Heart left ventricle (tissue), 16 donors: ENCODE data around the gene ARFGAP1. TPM values are rescaled to one million over a fixed set of nuclear protein-coding genes. Genes with fewer than 3 reads are reported as not detected.

Source experiments
- ATAC-seq, 4 donors: fragments of 200-7000 bp; cut with Tn5 transposase; one replicate each; pipeline ENCODE4 v1.9.1; 2020 to 2022; ENCODE audit warnings: moderate library complexity in 4 of 4, mild to moderate bottlenecking in 3 of 4, moderate number of reproducible peaks in 1 of 4
- DNase-seq, 5 donors: peaks; one replicate each; pipeline ENCODE4 v3.0.0-alpha.2; 2020
- H3K27ac ChIP-seq, 12 donors: fragments of 200-600 bp; sonication (generic) in 4 of 12; one replicate each; pipeline versions ENCODE4 v1.5.0 to v1.8.0; 2016 to 2022; ENCODE audit warnings: mild to moderate bottlenecking in 2 of 12
- H3K27me3 ChIP-seq, 9 donors: fragments of 200-600 bp; sonication (generic) in 2 of 9; one replicate each; pipeline versions ENCODE4 v1.5.1 to v1.8.0; 2016 to 2022; ENCODE audit warnings: mild to moderate bottlenecking in 3 of 9
- H3K36me3 ChIP-seq, 9 donors: fragments of 200-600 bp; sonication (generic) in 2 of 9; one replicate each; pipeline versions ENCODE4 v1.5.0 to v1.8.0; 2018 to 2022; ENCODE audit warnings: mild to moderate bottlenecking in 2 of 9
- H3K4me1 ChIP-seq, 12 donors: fragments of 200-600 bp; sonication (generic) in 4 of 12; one replicate each; pipeline versions ENCODE4 v1.5.0 to v1.8.0; 2016 to 2022; ENCODE audit warnings: mild to moderate bottlenecking in 3 of 12
- H3K4me3 ChIP-seq, 12 donors: fragments of 200-600 bp; sonication (generic) in 4 of 12; one replicate each; pipeline versions ENCODE4 v1.5.0 to v1.8.0; 2017 to 2022; ENCODE audit warnings: mild to moderate bottlenecking in 9 of 12, moderate library complexity in 4 of 12
- H3K9me3 ChIP-seq, 12 donors: fragments of 200-600 bp; sonication (generic) in 4 of 12; one replicate each; pipeline versions ENCODE4 v1.5.0 to v1.8.0; 2016 to 2022; ENCODE audit warnings: mild to moderate bottlenecking in 1 of 12
- POLR2A ChIP-seq, 2 donors: fragments of 450-650 bp; IDR thresholded peaks; one replicate each; pipeline ENCODE4 v1.6.1; 2017; ENCODE audit warnings: antibody characterized with exemption in 2 of 2, mild to moderate bottlenecking in 2 of 2, moderate library complexity in 2 of 2
- WGBS, 4 donors: extraction: QIAGEN DNeasy Blood & Tissue Kit in 2 of 4; methylation state at CpG; one replicate each; pipeline versions ENCODE4 v1.1.5 to v1.1.7; 2013 to 2018; 5-methylcytosine and 5-hydroxymethylcytosine counted together
- intact Hi-C, 10 donors: fragments of 100-400 bp; cut with DNase I; formaldehyde crosslinking; loops; one replicate each; pipeline versions ENCODE4 v1.11.1 to v1.14.2; 2022
- polyA plus RNA-seq, 2 donors: library from polyadenylated mRNA; stranded (reverse); fragments of 200-250 nt; gene quantifications; one replicate each; pipeline ENCODE4 v1.2.3, GENCODE V29; 2013
- total RNA-seq, 9 donors: library from RNA; depleted of rRNA in 2 of 9; stranded (reverse); fragments of >200 nt in 2 of 9; fragmentation: NEBNext Ultra II Directional in 3 of 9; extraction: Animal tissue kit (Norgen Biotek cat#: 25700) in 3 of 9; gene quantifications; one replicate each; pipeline versions ENCODE4 v1.1.0 to v1.2.4, GENCODE V29; 2016 to 2023
- TF ChIP-seq, protein P1 (sequence below), 12 donors: fragments of 200-600 bp; sonication (generic) in 4 of 12; IDR thresholded peaks; one replicate each; pipeline versions ENCODE4 v1.5.0 to v1.8.0; 2018 to 2022; ENCODE audit warnings: antibody characterized with exemption in 12 of 12, mild to moderate bottlenecking in 5 of 12
- donor health status: ischemic (EF 13 %, LVEDD 7.1; RV severe dilation, severe dysfunction).
- donor health status: healthy with polysubstance abuse.
- donor health status: DM: no; HTN: yes; CAD: no.
- donor health status: DM: no; HTN: no; CAD: no.
- donor health status: ischemic (EF 25% LVEDD 6.9; RV normal size, moderate dysfunction).
- donor health status: ischemic (EF 25% LVEDD 5.7; RV mildly dilated, moderate dysfunction).
- donor health status: healthy.
- donor health status: DM: yes; HTN: yes; CAD: no.
- donor health status: ischemic (EF 35%, LVEDD 5.7; RV mildly dilated, moderate dysfunction).
- donor health status: nonischemic (EF 11% LVEDD 7.7; RV severe dilation, severe dysfunction).
- donor health status: DM: yes; HTN: yes; CAD: no.
- donor health status: PGD.
- donor health status: ischemic (EF 29% LVEDD 5.4; RV normal size, mild dysfunction).
- donor health status: nonischemic (EF 23%, LVEDD 6.1; RV moderate dilation, normal function).

The ARFGAP1 gene
- total and polyA plus RNA-seq, 11 donors: 14.3 to 51.6 (median 29.5) TPM

DNA sequence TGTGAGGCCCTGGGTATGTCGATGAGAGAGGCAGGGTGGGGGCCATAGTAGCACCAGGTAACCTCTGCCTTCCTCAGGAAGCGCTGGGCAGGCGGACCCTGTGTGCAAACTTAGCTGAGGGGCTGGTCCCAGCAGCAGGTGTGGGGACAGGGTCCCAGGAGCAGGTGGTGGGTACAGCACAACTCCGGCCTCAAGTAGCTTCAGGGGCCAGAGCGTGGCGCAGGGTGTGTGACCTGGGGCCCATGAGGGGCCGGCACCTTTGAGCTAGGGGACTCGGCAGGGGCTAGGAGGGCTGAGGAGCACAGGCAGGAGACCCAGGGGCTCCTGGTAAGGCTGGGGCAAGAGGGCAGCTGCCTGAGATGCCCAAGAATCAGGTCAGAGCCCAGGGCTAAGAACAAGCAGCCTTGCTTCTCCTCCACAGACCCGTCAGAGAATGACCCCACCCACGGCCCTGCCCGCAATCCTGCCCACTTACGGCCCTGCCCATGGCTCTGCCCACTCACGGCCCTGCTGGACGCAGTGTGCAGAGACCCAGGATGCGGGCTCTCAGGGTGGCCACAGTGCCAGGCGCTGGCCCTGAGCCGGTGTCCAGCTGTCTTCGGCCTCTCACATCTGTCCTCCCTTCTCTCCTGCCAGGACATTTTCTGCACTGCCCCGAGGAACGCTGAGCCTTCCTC, 57.6 kb downstream of the ARFGAP1 start:
- no peak overlapping the region for H3K27ac ChIP-seq
- no peaks in the 10 kb centered on the region for H3K36me3 ChIP-seq
- peak in 2 of 5 donors; percentile 21 to 42 for DNase-seq
- TF ChIP-seq, protein P1, sequence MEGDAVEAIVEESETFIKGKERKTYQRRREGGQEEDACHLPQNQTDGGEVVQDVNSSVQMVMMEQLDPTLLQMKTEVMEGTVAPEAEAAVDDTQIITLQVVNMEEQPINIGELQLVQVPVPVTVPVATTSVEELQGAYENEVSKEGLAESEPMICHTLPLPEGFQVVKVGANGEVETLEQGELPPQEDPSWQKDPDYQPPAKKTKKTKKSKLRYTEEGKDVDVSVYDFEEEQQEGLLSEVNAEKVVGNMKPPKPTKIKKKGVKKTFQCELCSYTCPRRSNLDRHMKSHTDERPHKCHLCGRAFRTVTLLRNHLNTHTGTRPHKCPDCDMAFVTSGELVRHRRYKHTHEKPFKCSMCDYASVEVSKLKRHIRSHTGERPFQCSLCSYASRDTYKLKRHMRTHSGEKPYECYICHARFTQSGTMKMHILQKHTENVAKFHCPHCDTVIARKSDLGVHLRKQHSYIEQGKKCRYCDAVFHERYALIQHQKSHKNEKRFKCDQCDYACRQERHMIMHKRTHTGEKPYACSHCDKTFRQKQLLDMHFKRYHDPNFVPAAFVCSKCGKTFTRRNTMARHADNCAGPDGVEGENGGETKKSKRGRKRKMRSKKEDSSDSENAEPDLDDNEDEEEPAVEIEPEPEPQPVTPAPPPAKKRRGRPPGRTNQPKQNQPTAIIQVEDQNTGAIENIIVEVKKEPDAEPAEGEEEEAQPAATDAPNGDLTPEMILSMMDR (IDR thresholded peaks at IDR 0.05): no peak
- no peak for TF ChIP-seq POLR2A (IDR thresholded peaks at IDR 0.05)
- no peak for ATAC-seq
- no peak overlapping the region for H3K4me3 ChIP-seq
- intact Hi-C loops: no loop called here
- peaks cover 0 to 32% (median 0%) of the 10 kb centered on the region in 9 donors for H3K27me3 ChIP-seq
- WGBS, 4 donors: 81 to 88% (median 85%) methylated on average over 8 to 20 of the region's 20 CpGs
- H3K9me3 ChIP-seq: peaks cover 0 to 8% (median 0%) of the 10 kb centered on the region in 12 donors
- no peaks in the 10 kb centered on the region for H3K4me1 ChIP-seq

DNA sequence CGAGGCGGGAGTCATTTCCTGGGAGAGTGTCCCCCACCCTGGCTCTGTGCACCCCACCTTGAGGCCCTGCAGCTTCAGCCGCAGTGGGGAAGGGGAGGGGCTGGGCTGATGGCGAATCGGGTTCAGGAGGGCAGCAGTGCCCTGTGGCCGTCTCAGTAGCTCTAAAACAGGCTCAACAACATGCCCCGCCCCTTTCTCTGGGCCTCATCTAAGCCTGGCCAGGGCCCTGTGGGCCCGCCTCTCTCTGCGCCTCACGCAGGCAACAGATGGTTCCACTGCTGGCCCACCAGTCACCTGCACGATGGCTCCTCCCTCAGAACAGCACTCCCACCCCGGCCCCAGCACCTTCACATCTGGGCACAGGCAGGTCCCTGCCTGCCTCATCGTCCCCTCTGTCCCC, 58.3 kb downstream of the ARFGAP1 start:
- no peak for ATAC-seq
- Histone ChIP-seq H3K4me3 (no peak overlapping the region), H3K27ac (no peak overlapping the region), H3K27me3 (peaks cover 0 to 40% (median 3%) of the 10 kb centered on the region in 9 donors), H3K9me3 (peaks cover 0 to 8% (median 0%) of the 10 kb centered on the region in 12 donors), H3K4me1 (no peaks in the 10 kb centered on the region), H3K36me3 (no peaks in the 10 kb centered on the region)
- intact Hi-C loops: no loop called here
- TF ChIP-seq, protein P1 (IDR thresholded peaks at IDR 0.05): no peak
- TF ChIP-seq POLR2A (IDR thresholded peaks at IDR 0.05): no peak
- DNase-seq: peak in 1 of 5 donors; percentile 56
- 75 to 87% (median 77%) methylated on average over 8 to 13 of the region's 13 CpGs for WGBS, 4 donors

DNA sequence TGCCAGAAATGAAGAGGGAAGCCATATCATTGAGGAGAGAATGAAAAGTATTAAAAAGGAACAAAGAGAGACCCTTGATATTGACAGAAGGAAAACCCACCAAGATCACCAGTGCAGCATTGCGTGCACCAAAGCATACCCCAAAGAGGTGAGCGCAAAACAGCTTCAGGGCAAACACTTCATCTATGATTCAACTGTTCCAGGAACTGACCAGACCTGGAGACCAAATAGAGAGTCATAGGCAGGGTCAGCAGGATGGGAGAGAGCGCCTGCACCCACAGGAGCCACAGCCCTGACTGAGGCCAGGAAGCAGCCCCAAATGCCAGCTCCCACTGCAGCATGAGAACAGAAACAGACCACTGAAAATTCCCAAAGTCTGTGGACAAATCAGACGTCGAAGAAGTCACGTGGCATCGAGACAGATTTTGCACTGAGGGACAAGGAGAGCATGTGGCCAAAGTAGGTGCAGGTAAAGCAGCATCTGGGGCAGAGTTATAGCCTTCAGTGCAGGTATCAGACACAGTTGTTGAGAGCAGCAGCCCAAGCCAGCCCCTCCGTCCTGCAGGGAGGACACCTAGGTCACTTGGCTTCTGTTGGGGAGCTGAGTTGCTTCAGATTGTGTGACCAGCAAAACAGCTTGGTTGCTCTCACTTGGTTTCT, 59.3 kb downstream of the ARFGAP1 start:
- WGBS, 4 donors: 93 to 95% (median 94%) methylated on average over 7 to 8 of the region's 8 CpGs
- Histone ChIP-seq H3K27ac (no peak overlapping the region), H3K9me3 (peaks cover 0 to 3% (median 0%) of the 10 kb centered on the region in 12 donors), H3K27me3 (peaks cover 0 to 47% (median 5%) of the 10 kb centered on the region in 9 donors), H3K36me3 (no peaks in the 10 kb centered on the region), H3K4me3 (no peak overlapping the region), H3K4me1 (no peaks in the 10 kb centered on the region)
- DNase-seq: peak in 1 of 5 donors; percentile 35
- no peak for ATAC-seq
- intact Hi-C loops: no loop called here
- TF ChIP-seq, protein P1 (IDR thresholded peaks at IDR 0.05): no peak
- TF ChIP-seq POLR2A (IDR thresholded peaks at IDR 0.05): no peak

DNA sequence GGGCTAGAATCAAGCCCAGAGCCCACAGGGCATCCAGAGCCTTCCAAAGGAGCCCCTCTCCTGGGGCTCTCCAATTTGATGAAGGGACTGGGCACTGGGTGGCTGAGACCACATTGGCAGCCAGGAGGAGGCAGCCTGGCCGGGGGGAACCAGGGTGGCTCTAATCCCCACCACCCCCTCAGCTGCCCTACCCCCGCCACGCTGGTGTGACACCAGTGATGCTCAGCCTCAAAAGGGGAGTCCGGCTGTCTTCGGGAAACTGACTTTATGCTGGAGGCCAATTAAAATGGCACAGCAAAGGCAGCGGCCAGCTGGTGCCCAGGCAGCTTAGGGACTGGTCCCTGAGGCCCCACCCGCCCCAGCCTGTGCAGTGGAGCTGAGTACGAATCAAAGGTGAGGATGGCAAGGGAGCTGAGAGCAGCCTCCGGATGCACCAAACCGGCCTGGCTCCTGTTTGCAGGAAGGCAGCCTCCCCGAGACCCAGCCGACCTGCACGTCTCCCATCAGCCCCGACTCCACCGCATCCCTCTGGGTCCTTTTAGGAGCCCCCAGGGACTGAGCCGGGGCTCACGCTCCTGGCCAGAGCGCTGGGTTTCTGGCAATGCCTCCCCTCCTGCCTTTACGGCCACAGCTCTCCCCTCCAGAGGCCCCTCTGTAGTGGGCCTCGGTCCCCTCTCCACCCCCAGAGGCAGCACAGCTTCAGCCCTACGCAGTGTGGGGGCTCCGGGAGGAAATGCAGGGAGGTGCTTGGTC, 60.1 kb downstream of the ARFGAP1 start:
- TF ChIP-seq, protein P1 (IDR thresholded peaks at IDR 0.05): no peak
- no peak for TF ChIP-seq POLR2A (IDR thresholded peaks at IDR 0.05)
- no peak overlapping the region for H3K27ac ChIP-seq
- DNase-seq: peak in 1 of 5 donors; percentile 39
- H3K27me3 ChIP-seq: peaks cover 0 to 46% (median 8%) of the 10 kb centered on the region in 9 donors
- no peak for ATAC-seq
- H3K36me3 ChIP-seq: no peaks in the 10 kb centered on the region
- WGBS, 4 donors: 85 to 91% (median 88%) methylated on average over 17 to 22 of the region's 22 CpGs
- intact Hi-C loops: no loop called here
- no peaks in the 10 kb centered on the region for H3K9me3 ChIP-seq
- no peaks in the 10 kb centered on the region for H3K4me1 ChIP-seq
- no peak overlapping the region for H3K4me3 ChIP-seq
